Endothelial cell of umbilical vein (primary cell): ENCODE results near the gene BRICD5. TPM values are rescaled to one million over a fixed set of nuclear protein-coding genes. Genes with fewer than 3 reads are reported as not detected.

Experiments used
- BruUV-seq: library from RNA; stranded (reverse); fragments of 400-500 nt; replicated peaks from 2 replicates; lab custom pipeline; 2021; lab: Mats Ljungman, UMichigan
- CTCF ChIA-PET: fragments of 300-600, 350-600 bp; sonication (Branson Sonifier 250); formaldehyde crosslinking; loops from one replicate; lab custom pipeline; 2021; ENCODE audit warnings: antibody characterized with exemption, inconsistent platforms; lab: Charles Lee
- POLR2A ChIA-PET: fragments of 300-600, 350-600 bp; sonication (Branson Sonifier 250); formaldehyde crosslinking; loops from one replicate; lab custom pipeline; 2021; ENCODE audit warnings: antibody characterized with exemption, inconsistent platforms; lab: Charles Lee
- DNase-seq: peaks from one replicate; pipeline ENCODE4 v3.0.0-alpha.2; 2011; ENCODE audit warnings: low read depth, low spot score
- FAIRE-seq: peaks from 2 replicates; lab custom pipeline; 2011; peaks lifted over from hg19 to GRCh38; lab: Jason Lieb, UNC
- H2AFZ ChIP-seq: 2 replicates; pipeline ENCODE4 v1.6.0; 2012; ENCODE audit warnings: low read depth, low read length, control low read depth, inconsistent platforms
- H3K27ac ChIP-seq: 2 replicates; pipeline ENCODE4 v1.5.1; 2011; ENCODE audit warnings: low read depth, mild to moderate bottlenecking, control low read depth, low read length, moderate library complexity; ENCODE audit not compliant: insufficient read depth
- H3K27me3 ChIP-seq, 2 experiments: 2 replicates each; pipeline versions ENCODE4 v1.6.0 to v1.6.1; 2011; ENCODE audit warnings: low read length in 2 of 2, mixed read lengths in 1 of 2; ENCODE audit not compliant: control insufficient read depth in 2 of 2, insufficient read depth in 2 of 2
- H3K36me3 ChIP-seq, 2 experiments: 2 replicates in 1 of 2; 3 replicates in 1 of 2; pipeline ENCODE4 v1.5.1; 2011; ENCODE audit warnings: low read length in 2 of 2, mild to moderate bottlenecking in 1 of 2, moderate library complexity in 1 of 2; ENCODE audit not compliant: control insufficient read depth in 2 of 2, insufficient read depth in 2 of 2; ENCODE audit errors: extremely low read depth in 1 of 2
- H3K4me1 ChIP-seq: 3 replicates; pipeline ENCODE4 v1.5.1; 2011; ENCODE audit warnings: mild to moderate bottlenecking, low read length; ENCODE audit not compliant: control insufficient read depth, insufficient read depth; ENCODE audit errors: extremely low read depth
- H3K4me2 ChIP-seq: 2 replicates; pipeline ENCODE4 v1.6.1; 2011; ENCODE audit warnings: low read length, control low read depth, mixed read lengths; ENCODE audit not compliant: insufficient read depth
- H3K4me3 ChIP-seq, 3 experiments: fragments of 200-600 bp in 1 of 3; sonication (generic), shearing (Covaris generic) in 1 of 3; replicated peaks in 1 of 3; 2 replicates each; pipeline ENCODE4 v1.5.1; 2011 to 2016; ENCODE audit warnings: control low read depth in 3 of 3, low read length in 3 of 3, mild to moderate bottlenecking in 2 of 3, inconsistent platforms in 1 of 3, low read depth in 1 of 3, moderate library complexity in 1 of 3; ENCODE audit not compliant: insufficient read depth in 1 of 3
- H3K79me2 ChIP-seq: 2 replicates; pipeline ENCODE4 v1.6.0; 2012; ENCODE audit warnings: low read length, inconsistent platforms; ENCODE audit not compliant: control insufficient read depth, insufficient read depth
- H3K9ac ChIP-seq: replicated peaks from 2 replicates; pipeline ENCODE3; 2011; ENCODE audit warnings: low read length, control low read depth; ENCODE audit not compliant: insufficient read depth; ENCODE audit errors: extremely low read depth
- H3K9me1 ChIP-seq: replicated peaks from 3 replicates; pipeline ENCODE4 v1.6.0; 2011; ENCODE audit warnings: mild to moderate bottlenecking, low read length; ENCODE audit not compliant: control insufficient read depth, insufficient read depth; ENCODE audit errors: extremely low read depth
- H3K9me3 ChIP-seq: replicated peaks from 2 replicates; pipeline ENCODE4 v1.5.1; 2012; ENCODE audit warnings: low read length, inconsistent platforms; ENCODE audit not compliant: control insufficient read depth, insufficient read depth
- H4K20me1 ChIP-seq: replicated peaks from 2 replicates; pipeline ENCODE3; 2011; ENCODE audit warnings: mild to moderate bottlenecking, low read length; ENCODE audit not compliant: control insufficient read depth, insufficient read depth; ENCODE audit errors: extremely low read depth
- CTCF ChIP-seq, 2 donors: IDR thresholded peaks; 1 replicate in 1 of 2; 2 replicates in 1 of 2; pipeline ENCODE4 v1.5.1; 2011; ENCODE audit warnings: low read length in 2 of 2, mild to moderate bottlenecking in 2 of 2, moderate library complexity in 2 of 2, control low read depth in 1 of 2, inconsistent platforms in 1 of 2, low read depth in 1 of 2; ENCODE audit not compliant: insufficient read depth in 1 of 2; ENCODE audit errors: extremely low read depth in 1 of 2
- EZH2 ChIP-seq: IDR thresholded peaks from 2 replicates; pipeline ENCODE4 v1.6.1; 2012; ENCODE audit warnings: borderline replicate concordance, low read depth, mild to moderate bottlenecking, moderate library complexity, low read length, inconsistent platforms; ENCODE audit not compliant: severe bottlenecking
- FOS ChIP-seq: IDR thresholded peaks from 2 replicates; pipeline ENCODE4 v1.6.1; 2011; ENCODE audit warnings: mild to moderate bottlenecking, low read length, moderate library complexity, borderline replicate concordance; ENCODE audit not compliant: insufficient read depth
- GATA2 ChIP-seq: IDR thresholded peaks from 2 replicates; pipeline ENCODE4 v1.7.0; 2011; ENCODE audit warnings: low read depth, mild to moderate bottlenecking, moderate library complexity, mixed read lengths, low read length; ENCODE audit not compliant: insufficient read length, insufficient read depth
- JUN ChIP-seq: IDR thresholded peaks from 2 replicates; pipeline ENCODE4 v1.6.1; 2011; ENCODE audit warnings: borderline replicate concordance, low read depth; ENCODE audit not compliant: insufficient read length, insufficient read depth
- MAX ChIP-seq: IDR thresholded peaks from 2 replicates; pipeline ENCODE4 v1.6.1; 2011; ENCODE audit not compliant: insufficient read depth, insufficient read length
- MYC ChIP-seq: IDR thresholded peaks from one replicate; pipeline ENCODE4 v1.6.1; 2011; ENCODE audit warnings: mild to moderate bottlenecking, low read depth, low read length
- POLR2A ChIP-seq: IDR thresholded peaks from 2 replicates; pipeline ENCODE4 v1.6.1; 2012; ENCODE audit warnings: low read depth, mild to moderate bottlenecking, control low read depth, low read length
- POLR2AphosphoS5 ChIP-seq: IDR thresholded peaks from 2 replicates; pipeline ENCODE4 v1.6.1; 2012; ENCODE audit warnings: low read depth, mild to moderate bottlenecking, control low read depth, low read length, moderate library complexity; ENCODE audit not compliant: insufficient read depth
- dilution Hi-C: fragments of 300-500 bp; cut with MboI; formaldehyde crosslinking; loops from one replicate; pipeline ENCODE4 v1.15.0; 2019; ENCODE audit warnings: low sequenced_read_pairs; ENCODE audit not compliant: extremely low pct_ligation_motif_present
- intact Hi-C: fragments of 100-400 bp; cut with micrococcal nuclease; formaldehyde crosslinking; loops from one replicate; pipeline ENCODE4 v1.10.0; 2022
- polyA plus RNA-seq, 4 experiments: library from polyadenylated mRNA; depleted of rRNA in 3 of 4; stranded (reverse) in 3 of 4; unstranded in 1 of 4; fragments of >200 nt; gene quantifications; 2 replicates each; pipeline versions ENCODE4 v1.2.1 to v1.2.3, GENCODE V29; 2011 to 2012; ENCODE audit warnings: missing spikeins in 1 of 4
- total RNA-seq: library from RNA; stranded (reverse); gene quantifications from 2 replicates; pipeline ENCODE4 v1.2.3, GENCODE V29; 2021

BRICD5 gene
- total and polyA plus RNA-seq, 2 donors (not counting 3 experiments of a cell fraction or from before 2014, with no cell fraction given): 5.6 to 8.4 TPM

- peaks cover 9 to 39% of the 10 kb centered on the region in 2 experiments for H3K36me3 ChIP-seq
- peaks cover 5 to 18% of the 10 kb centered on the region in 2 experiments for H3K27me3 ChIP-seq
- no peaks in the 10 kb centered on the region for H3K9me1 ChIP-seq
- dilution Hi-C loops (no loop called here), intact Hi-C loops (no loop called here)
- ChIA-PET CTCF (no interaction called here), POLR2A (no interaction called here)
- H3K4me1 ChIP-seq: peaks cover 10% of the 10 kb centered on the region
- BruUV-seq: no TSS peak
- H4K20me1 ChIP-seq: no peaks in the 10 kb centered on the region
- H3K9ac ChIP-seq: no peak overlapping the region
- no peaks in the 10 kb centered on the region for H3K9me3 ChIP-seq
- H2AFZ ChIP-seq: no peak overlapping the region
- no peak for FAIRE-seq
- no peak overlapping the region for H3K27ac ChIP-seq
- H3K79me2 ChIP-seq: no peaks in the 10 kb centered on the region
- no peak for TF ChIP-seq MAX
- no peak for TF ChIP-seq FOS
- no peak for TF ChIP-seq EZH2
- no peak overlapping the region for H3K4me2 ChIP-seq
- no peak for DNase-seq
- no peak overlapping the region for H3K4me3 ChIP-seq
Measured at GRCh38 chr16:2235234-2235651, 24.6 kb upstream of the BRICD5 start.

GRCh38 chr16:2234813-2235170, 24.1 kb upstream of the BRICD5 start:
- no TSS peak for BruUV-seq
- Histone ChIP-seq H2AFZ (no peak overlapping the region), H3K9ac (no peak overlapping the region), H3K27ac (no peak overlapping the region), H3K79me2 (no peaks in the 10 kb centered on the region), H3K4me2 (no peak overlapping the region), H3K9me1 (no peaks in the 10 kb centered on the region), H3K9me3 (no peaks in the 10 kb centered on the region), H3K27me3 (peaks cover 5 to 18% of the 10 kb centered on the region in 2 experiments), H3K36me3 (peaks cover 9 to 42% of the 10 kb centered on the region in 2 experiments), H3K4me1 (peaks cover 10% of the 10 kb centered on the region), H4K20me1 (no peaks in the 10 kb centered on the region), H3K4me3 (no peak overlapping the region)
- dilution Hi-C loops (no loop called here), intact Hi-C loops (no loop called here)
- CTCF ChIA-PET: no interaction called here
- DNase-seq (no peak), FAIRE-seq (no peak)
- POLR2A ChIA-PET: no interaction called here
- no peak for TF ChIP-seq POLR2A
- TF ChIP-seq MYC: no peak
- no peak for TF ChIP-seq GATA2
- no peak for TF ChIP-seq FOS
- TF ChIP-seq JUN: no peak
- TF ChIP-seq EZH2: no peak
- no peak for TF ChIP-seq POLR2AphosphoS5
- no peak for TF ChIP-seq MAX
- TF ChIP-seq CTCF (IDR thresholded peaks at IDR 0.05; ENCODE audit: extremely low read depth in 1 of 2, insufficient read depth in 1 of 2, low read depth in 1 of 2, low read length in 2 of 2): no peak
